T-helper 2 cell (primary cell): Measurements from ENCODE around the gene TCF25.

Experiments
- DNase-seq, 5 experiments: peaks; one replicate each; pipeline versions ENCODE4 v3.0.0 to v3.0.0-alpha.2; 2012 to 2022

Gene TCF25

DNA sequence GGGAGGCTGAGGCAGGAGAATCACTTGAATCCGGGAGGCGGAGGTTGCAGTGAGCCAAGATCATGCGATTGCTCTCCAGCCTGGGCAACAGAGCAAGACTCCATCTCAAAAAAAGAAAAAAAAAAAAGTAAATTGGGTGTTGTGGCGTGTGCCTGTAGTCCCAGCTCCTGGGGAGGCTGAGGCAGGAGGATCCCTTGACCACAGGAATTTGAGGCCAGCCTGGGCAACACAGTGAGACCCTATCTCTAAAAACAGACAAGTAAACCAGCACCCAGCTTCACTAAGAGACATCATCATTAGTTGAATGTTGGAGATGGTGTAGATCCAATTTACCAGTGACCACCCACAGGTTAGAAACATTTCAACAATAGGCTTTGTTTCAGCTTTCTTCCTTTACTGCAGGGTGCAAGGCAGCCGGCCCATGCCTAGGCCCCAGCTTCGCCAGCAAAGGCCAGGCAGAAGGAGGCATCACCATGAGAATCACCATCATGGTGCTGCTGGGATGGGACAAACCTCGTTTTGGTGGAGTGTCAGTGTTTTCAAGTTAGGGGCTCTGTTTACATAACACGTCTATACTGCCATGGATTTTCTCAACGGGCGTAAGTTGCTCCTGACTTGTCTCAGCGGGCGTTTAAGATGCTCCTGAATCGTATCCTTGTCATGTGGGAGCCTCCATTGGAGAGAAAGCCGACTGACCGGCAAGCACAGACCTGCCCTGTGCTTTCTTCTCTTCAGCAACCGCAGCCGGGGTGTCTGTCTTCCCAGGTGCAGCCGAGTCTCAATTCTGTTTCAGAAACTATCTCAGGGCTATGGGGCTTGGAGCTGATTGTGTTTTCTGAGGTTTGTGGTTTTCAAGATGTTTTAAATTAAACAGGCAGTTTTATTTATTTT is 7.3 kb downstream of the TCF25 start:
- DNase-seq: no peak

DNA sequence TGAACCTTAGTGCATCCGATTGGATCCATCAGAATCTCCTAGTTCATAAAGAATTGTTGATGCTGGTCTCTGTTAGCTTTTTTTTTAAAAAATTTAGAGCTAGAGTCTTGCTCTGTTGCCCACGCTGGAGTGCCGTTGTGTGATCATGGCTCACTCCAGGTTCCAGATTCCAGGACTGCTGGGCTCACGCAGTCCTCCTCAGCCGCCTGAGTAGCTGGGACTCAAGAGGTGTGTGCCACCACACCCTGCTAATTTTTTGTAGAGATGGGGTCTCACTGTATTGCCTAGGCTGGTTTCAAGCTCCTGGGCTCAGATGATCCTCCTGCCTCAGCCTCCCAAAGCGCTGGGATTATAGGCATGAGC is 8.0 kb downstream of the TCF25 start:
- DNase-seq: no peak

DNA sequence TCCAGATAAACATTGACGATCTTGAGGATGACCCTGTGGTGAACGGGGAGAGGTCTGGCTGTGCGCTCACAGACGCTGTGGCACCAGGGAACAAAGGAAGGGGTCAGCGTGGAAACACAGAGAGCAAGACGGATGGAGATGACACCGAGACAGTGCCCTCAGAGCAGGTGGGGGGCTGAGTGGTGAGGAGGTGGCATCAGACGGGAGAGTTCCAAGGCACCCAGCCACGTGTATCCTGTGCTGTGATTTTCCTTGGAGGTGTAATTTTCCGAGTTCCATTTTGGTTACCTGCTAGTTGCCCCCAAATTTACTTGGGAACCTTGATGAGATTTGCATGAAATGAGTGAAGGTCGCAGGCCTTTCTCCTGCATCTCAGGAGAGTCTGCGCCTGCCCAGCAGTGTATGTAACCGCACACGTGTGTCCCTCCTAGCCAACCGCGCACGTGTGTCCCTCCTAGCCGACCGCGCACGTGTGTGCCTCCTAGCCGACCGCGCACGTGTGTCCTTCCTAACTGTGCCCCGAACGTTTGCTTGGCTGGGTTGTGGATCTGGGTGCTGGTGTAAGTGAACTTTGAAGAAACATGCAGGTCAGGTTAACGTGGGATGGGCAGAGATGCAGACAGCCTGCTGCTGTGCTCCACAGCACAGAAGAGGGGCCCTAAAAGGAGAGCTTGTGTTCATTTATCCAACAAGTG is 10.1 kb downstream of the TCF25 start:
- DNase-seq: no peak

DNA sequence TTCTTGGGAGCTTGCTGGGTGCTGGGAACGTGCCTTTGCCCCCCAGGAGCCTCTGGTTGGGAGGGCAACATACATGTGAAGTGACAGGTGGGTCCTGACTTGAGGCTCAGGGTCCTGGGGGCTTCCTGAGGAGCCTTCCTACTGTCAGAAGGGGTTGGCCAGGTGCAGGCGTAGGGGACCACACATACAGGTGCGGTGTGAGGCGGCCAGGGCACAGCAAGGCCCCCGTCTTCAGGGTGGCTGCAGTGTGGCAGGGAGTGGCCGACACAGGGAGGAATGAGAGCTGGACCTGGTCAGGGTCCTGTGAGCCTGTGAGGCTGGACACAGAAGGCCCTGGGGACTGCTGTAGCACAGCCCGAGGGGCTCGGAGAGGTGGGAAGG is 10.6 kb downstream of the TCF25 start:
- no peak for DNase-seq

DNA sequence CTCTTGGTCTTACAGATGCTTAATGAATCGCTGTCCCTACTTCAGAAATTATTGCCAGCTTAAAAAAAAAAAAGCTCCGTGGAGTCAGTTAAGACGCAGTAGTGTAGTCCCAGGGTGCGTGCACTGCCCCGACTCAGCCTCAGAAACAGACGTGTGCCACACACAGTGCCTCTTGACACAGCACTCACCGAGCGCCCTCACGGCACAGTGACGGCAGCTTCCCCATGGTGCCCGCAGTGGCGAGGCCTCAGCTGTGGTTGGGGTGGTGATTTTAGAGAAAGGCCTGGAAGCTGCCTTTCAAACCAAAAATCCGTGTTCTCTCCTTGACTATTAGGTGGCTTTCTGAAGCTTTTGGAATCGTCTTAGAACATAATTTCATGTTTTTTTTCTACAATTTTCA is 13.9 kb downstream of the TCF25 start:
- DNase-seq: no peak

DNA sequence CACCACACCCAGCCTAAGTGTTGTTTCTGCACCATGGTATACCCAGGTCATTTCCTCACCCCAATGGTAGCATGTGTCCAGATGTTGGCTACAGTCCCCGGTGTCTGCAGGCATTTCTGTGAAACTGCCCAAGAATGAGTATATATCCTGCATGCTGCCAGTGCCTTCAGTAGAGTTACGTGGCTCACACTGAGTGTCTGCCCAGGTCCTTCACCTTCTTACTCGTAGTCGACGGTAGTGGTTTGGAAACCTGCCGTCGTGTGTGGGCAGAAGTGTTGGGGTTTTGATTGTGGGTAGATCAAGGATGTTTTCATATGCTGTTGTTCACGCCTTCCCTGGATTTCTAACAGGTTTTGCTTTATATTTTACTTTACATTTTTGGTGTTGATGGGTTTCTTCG is 16.8 kb downstream of the TCF25 start:
- DNase-seq: peak in 2 of 5 experiments; percentile 17 to 75

DNA sequence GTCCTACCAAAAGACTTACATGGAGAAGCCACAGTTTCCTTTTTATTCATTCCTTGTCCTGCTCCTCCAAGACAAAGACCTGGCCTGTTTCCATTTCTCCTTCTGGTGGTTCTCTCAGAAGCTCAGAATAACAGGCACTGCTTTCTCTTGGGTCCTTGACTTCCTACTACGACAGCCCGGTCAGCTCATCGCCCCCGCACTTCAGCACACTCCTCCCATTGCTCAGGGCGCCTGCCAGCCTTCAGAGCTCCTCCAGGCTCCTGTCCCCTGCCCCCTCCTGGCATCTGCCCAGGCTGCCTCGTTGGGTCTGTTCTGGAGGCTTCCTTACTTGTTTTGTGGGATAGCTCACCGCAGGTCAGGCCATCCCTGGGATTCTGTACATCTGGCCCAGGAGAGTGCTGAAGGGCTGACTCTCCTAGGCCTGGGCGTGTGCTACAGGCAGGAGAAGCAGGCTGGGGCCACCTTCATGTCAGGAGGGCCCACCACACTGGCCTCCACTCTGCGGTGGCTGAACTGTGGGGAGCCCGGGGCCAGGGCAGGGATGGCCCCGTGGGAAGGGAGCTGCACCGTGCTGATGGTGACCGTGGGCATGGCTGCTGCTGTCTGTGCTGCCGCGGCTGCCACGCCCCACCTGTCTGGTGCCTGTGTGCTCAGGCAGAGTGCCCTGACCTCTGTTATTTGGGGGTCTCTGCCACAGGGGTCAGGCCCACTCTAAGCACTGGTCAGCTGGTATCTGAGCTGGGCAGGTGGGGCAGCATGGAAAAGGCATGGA is 17.7 kb downstream of the TCF25 start:
- DNase-seq: no peak

DNA sequence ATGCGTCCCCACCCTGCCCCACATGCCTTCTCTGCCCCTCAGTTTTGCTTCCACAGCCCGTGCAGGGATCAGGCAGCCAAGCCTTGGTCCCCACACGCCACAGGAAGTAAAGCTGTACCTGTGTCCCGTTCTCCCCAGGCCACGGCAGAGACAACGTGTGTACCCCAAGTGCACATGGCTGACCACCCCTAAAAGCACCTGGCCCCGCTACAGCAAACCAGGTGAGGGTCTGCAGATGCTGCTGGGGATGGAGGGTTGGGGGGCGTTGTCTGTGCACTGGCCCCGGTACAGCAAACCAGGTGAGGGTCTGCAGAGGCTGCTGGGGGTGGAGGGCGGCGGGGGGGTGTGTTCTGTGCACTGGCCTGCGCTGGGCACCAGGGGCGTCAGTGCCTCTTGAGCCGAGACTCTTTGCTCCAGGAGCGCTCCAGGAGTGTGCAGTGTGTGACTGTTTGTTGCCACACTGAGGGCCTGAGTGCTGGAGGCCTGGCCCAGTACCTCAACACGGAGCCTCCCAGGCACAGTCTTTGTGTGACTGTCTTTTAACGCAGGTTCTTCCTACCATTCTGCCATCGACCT is 18.8 kb downstream of the TCF25 start:
- DNase-seq: no peak

DNA sequence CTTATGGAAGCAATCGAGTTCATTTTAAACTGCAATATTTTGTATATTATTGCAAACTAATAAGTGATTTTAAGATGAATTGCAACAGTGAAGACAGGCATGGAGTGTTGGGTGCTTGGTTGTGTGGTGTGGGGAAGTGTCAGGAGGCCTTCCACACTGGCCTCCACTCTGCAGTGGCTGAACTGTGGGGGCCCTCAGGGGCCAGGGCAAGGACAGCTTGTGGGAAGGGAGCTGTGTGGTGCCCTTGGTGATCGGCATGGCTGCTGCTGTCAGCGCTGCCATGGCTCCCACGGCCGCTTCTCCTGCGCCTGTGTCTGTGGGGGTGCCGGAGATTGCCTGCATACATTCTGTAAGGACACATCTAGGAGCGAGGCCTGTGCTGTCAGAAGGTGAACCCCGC is 19.2 kb downstream of the TCF25 start:
- DNase-seq: no peak

DNA sequence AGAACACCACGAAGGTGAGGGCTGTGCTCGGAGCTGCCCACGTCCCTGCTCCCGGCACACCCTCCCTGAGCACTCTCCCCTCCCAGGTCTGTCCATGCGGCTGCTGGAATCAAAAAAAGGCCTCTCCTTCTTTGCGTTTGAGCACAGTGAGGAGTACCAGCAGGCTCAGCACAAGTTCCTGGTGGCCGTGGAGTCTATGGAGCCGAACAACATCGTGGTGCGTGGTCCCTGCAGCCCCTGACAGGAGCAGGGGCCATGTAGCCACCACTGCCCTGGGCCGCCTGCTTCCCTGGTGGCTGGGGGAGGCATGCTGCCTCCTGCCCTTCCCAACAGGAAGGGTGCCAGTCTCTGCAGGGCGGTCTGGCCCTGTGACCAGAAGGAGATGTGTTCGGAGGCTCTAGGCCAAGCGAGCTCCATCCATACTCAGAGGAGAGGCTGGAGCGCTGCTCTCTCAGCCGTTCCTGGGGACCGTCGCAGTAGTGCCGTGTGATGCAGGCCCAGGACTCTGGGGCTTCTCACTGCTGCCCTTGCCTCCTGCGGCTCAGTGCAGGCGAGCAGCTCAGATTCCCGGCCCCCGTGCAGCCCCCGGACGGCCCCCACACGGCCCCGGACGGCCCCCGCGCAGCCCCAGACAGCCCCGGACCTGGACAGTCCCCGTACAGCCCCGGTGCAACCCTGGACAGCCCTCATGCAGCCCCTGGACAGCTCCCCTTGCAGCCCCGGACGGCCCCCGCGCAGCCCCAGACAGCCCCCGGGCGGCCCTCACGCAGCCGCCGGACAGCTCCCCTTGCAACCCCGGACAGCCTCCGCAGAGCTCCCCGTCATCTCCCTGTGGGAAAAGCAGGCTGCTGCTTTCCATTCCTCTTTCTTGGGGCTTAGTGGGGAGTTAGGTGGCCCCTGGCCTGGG is 20.5 kb downstream of the TCF25 start:
- no peak for DNase-seq

DNA sequence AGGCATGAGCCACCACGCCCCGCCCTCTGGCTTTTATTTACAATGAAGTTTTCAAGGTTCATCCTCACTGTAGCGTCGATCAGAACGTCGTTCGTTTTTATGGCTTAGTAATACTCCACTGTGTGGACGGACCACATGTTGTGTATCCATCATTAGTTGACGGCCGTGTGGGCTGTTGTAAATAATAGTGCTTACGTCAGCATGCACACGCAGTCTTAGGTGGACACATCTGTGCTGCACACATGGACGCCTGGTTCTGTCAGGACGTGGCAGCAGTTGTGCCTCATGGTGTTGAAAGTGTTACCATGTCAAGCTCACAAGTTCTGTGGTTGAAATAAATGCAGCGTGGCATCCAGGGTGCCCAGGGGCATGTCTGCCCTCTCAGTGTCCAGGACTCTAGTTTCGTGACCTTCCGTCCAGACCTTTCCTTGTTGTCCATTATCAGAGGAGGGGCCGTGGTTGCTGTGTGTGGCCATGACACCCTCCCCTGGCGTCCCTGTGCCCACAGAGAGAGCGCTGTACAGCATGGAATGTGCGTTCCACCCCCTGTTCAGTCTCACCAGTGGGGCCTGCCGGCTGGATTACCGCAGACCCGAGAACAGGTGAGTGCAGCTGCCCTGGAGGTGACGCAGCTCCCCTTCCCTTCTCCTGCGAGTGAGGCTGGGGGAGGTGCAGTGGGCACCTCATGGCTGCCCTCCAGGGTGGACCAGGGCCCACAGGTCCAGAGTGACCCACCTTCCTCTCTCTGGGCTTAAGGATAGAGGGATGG is 22.3 kb downstream of the TCF25 start:
- DNase-seq: no peak

DNA sequence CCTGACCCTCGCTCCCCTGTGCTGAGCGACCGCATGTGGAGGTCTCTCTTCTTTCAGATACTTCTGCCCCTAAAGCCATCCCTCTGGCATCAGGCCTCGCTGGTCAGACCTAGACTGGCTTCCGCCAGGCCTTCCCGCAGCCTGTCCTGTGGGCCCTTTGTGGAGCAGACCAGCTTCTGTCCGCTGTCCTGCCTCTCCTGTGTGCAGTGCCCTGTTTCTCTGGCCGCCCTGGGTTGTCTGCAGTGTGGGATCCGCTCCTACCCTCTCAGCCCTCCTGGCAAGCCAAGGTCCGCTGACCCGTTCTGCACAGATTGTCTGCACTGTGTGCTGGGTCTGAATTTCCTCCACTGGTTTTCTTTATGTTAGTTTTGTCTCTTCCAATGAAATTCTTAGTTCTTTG is 23.8 kb downstream of the TCF25 start:
- DNase-seq: no peak

DNA sequence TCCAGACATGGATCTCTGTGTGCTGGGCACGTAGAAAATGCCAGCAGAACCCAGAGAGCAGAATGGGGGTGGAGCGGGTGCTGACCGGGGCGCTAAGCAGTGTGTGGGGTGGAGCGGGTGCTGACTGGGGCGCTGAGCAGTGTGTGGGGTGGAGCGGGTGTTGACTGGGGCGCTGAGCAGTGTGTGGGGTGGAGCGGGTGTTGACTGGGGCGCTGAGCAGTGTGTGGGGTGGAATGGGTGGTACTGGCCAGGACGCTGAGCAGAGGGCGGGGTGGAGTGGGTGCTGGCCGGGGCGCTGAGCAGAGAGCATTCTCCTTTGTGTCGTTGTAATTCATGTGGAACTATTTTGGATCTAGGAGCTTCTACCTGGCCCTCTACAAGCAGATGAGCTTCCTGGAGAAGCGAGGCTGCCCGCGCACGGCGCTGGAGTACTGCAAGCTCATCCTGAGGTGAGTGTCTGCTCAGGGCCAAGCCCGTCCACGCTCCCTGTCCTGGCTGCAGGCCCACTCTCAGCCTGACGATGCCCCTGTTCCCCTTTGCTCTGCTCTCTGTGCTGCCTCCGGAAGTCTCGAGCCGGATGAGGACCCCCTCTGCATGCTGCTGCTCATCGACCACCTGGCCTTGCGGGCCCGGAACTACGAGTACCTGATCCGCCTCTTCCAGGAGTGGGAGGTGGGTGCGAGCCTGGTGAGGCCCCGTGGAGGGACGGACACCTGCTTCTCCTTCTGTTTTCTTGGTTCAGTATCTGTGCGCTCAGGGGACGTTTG is 25.0 kb downstream of the TCF25 start:
- no peak for DNase-seq

DNA sequence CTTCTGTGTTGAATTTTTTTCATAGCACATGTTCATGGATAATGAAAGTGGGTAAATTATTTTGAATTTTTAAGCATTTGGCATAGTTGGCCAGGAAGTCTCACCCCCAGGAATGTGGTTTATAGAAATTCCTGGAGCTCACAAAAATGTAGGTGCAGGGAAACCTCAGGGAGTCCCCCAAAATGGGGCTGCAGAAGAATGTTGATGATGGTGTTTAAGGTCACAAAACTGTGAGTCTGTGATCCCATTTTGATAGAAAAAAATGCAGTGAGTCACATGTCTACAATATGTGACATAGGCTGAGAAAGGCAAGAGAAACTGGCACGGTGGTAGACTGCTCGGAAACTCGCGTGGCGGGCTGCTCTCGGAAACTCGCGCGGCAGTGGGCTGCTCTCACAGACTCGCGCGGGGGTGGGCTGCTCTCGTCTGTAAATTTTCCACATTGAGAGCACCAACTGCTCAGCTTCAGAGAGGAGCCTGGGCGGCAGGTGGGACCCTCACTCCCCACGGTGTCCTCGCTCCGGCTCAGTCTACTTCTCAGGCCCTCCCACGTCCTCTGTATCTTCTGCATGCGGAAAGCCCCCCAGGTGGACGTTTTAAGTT is 26.6 kb downstream of the TCF25 start:
- DNase-seq: no peak

DNA sequence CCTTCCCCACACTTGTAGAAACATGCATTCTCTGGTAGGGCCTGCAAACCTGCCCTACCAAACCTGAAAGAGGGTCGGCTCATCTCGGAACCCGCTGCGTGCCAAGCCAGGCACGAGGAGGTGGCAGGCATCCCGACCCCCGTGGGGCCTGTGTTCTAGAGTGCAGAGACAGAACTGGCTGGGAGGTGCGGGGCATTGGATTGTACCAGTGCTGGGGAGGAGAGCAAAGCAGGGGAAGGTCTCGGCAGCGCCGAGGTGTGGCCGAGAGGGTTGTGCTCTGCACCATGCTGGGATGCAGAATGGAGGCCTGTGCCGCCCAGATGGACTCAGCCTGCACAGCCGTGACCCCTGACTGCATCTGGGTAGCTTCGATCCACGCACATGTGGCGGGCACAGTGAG is 27.5 kb downstream of the TCF25 start:
- DNase-seq: no peak

DNA sequence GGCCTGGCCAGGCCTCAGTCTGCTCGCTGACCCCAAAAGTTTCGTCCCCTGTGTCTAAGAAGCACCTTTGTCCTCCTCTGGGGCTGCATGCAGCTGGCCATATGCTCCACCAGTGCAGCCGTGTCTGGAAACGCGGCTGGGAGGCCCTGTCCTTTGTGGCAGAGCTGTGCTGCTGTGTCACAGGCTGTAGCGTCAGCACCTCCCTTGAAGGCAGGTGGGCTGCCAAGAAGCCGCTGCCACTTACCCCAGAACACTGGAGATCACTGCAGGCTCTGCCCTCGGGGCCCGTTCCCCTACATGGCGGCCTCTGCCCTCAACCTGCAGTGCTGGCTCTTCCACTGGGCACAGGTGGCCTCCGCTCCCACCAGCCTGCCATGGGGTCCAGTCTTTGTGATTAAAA is 29.6 kb downstream of the TCF25 start:
- DNase-seq: no peak

DNA sequence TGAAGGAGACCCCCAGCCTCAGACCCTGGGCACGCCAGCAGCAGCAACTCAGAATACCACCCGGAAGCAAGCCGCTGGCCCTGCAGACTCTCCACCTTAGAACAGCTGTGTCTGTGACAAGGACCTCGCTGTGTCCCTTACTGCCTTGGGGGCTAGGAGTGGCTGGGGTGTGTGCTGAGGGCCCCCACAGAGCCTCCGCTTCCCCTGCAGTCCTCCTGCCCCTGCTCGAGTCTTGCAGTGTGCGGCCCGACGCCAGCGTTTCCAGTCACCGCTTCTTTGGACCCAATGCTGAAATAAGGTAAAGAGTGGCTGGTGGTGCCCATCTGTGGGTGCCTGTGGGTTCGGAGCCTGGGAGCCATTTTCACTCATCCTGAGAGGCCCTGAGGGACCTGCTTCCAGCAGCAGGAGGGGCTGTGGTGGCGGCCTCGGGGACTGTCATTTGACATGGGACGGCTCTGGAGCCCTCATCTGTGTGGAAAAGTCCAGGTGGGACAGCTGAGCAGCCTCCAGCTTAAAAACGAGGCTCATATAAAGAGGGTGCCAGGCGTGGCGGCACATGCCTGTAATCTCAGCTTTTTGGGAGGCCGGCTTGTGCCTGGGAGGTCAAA is 30.6 kb downstream of the TCF25 start:
- DNase-seq: no peak

DNA sequence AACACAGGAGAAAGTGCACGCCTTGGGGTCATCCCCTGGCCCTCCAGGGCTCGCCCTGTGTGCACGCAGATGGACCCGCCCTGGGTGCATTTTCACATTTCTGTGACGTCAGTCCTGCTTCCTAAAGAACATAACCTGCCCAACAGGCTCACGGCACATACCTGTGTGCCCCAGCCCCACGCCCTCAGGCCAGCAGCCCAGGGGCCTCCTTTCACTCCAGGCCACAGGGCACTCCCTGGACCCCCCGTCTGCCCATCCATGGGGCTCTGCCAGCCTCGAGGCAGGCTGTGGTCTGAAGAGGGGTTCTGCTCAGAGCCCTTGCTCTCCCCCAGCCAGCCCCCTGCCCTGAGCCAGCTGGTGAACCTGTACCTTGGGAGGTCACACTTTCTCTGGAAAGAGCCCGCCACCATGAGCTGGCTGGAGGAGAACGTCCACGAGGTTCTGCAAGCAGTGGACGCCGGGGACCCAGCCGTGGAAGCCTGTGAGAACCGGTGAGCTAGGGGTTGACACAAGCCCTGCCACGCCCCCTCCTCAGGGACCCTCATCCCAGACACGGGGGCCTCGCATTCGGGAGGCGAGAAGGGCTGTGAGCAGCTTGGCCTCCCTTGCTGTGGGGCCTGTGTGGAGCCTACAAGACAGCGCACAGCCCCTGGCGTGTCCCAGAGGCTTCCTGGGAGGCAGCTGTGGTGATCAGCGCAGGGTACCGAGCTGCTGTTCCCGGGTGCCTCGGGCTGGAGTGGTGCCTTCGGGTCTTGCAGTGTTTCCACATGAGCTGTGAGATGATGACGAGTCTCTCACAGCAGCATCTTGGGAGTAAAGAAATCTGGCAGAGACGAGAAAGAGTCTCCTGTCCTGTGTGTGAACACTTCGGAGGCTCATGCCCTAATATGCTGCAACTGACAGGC is 31.5 kb downstream of the TCF25 start:
- no peak for DNase-seq
